Endothelial cell (in vitro differentiated cells): Measurements from ENCODE around the gene CTNNA3. TPM values are rescaled to one million over a fixed set of nuclear protein-coding genes. Genes with fewer than 3 reads are reported as not detected.
A peak's percentile ranks its signal among the peaks of the same experiment; 100 is the strongest.

Experiments
- DNase-seq: peaks from one replicate; pipeline ENCODE4 v3.0.0; 2021; ENCODE audit warnings: low spot score
- H3K27ac Mint-ChIP-seq: one replicate; pipeline ENCODE4 v1.8.0; 2021; ENCODE audit warnings: mixed read lengths, inconsistent platforms; ENCODE audit not compliant: unreplicated experiment
- H3K27me3 Mint-ChIP-seq: one replicate; pipeline ENCODE4 v1.8.0; 2021; ENCODE audit warnings: mild to moderate bottlenecking, moderate library complexity, mixed read lengths, inconsistent platforms; ENCODE audit not compliant: unreplicated experiment
- H3K36me3 Mint-ChIP-seq: one replicate; pipeline ENCODE4 v1.8.0; 2021; ENCODE audit warnings: mild to moderate bottlenecking, low read depth, mixed read lengths, inconsistent platforms; ENCODE audit not compliant: unreplicated experiment
- H3K4me1 Mint-ChIP-seq: one replicate; pipeline ENCODE4 v1.8.0; 2021; ENCODE audit warnings: mild to moderate bottlenecking, mixed read lengths, inconsistent platforms; ENCODE audit not compliant: unreplicated experiment
- H3K4me3 Mint-ChIP-seq: one replicate; pipeline ENCODE4 v1.8.0; 2021; ENCODE audit warnings: mild to moderate bottlenecking, mixed read lengths, inconsistent platforms; ENCODE audit not compliant: unreplicated experiment
- H3K9me3 Mint-ChIP-seq: one replicate; pipeline ENCODE4 v1.8.0; 2021; ENCODE audit warnings: mixed read lengths, inconsistent platforms; ENCODE audit not compliant: unreplicated experiment
- total RNA-seq: library from RNA; stranded (reverse); fragmentation: NEBNext Ultra II Directional; extraction: Animal tissue kit (Norgen Biotek cat#: 25700); gene quantifications from one replicate; pipeline ENCODE4 v1.2.1, GENCODE V29; 2021; ENCODE audit not compliant: unreplicated experiment
- TF ChIP-seq, protein P1 (sequence below): fragments of 200-600 bp; sonication (generic); IDR thresholded peaks from one replicate; pipeline ENCODE4 v1.5.0; 2021; ENCODE audit warnings: antibody characterized with exemption; ENCODE audit not compliant: unreplicated experiment

Gene CTNNA3
- total RNA-seq, 1 donor from 2014 or later: 2.3 TPM

DNA sequence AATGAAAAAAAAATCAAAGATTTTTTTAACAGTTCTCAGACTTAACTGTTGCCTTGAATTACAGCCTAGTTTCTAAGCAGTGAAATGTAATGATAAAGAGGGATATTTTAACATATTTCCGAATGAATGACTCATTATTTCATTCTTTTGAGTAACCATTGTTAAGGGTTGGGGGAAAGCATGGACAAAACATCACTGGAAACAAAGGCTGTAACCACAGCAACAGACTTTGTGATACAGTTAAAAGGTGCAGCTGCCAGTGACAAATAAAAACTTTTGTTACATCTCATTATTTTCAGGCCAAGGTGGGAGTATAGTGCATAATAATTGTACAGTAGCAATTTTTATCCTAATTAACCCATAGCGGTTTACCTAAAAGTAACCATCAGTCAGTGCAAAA is 597.5 kb downstream of the CTNNA3 start:
- no peak for DNase-seq
- no peaks in the 10 kb centered on the region for H3K27me3 Mint-ChIP-seq
- TF ChIP-seq, protein P1, sequence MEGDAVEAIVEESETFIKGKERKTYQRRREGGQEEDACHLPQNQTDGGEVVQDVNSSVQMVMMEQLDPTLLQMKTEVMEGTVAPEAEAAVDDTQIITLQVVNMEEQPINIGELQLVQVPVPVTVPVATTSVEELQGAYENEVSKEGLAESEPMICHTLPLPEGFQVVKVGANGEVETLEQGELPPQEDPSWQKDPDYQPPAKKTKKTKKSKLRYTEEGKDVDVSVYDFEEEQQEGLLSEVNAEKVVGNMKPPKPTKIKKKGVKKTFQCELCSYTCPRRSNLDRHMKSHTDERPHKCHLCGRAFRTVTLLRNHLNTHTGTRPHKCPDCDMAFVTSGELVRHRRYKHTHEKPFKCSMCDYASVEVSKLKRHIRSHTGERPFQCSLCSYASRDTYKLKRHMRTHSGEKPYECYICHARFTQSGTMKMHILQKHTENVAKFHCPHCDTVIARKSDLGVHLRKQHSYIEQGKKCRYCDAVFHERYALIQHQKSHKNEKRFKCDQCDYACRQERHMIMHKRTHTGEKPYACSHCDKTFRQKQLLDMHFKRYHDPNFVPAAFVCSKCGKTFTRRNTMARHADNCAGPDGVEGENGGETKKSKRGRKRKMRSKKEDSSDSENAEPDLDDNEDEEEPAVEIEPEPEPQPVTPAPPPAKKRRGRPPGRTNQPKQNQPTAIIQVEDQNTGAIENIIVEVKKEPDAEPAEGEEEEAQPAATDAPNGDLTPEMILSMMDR: no peak
- no peaks in the 10 kb centered on the region for H3K4me1 Mint-ChIP-seq
- no peak overlapping the region for H3K4me3 Mint-ChIP-seq
- H3K9me3 Mint-ChIP-seq: no peaks in the 10 kb centered on the region
- H3K27ac Mint-ChIP-seq: peak overlapping the region; percentile 80
- H3K36me3 Mint-ChIP-seq: no peaks in the 10 kb centered on the region

DNA sequence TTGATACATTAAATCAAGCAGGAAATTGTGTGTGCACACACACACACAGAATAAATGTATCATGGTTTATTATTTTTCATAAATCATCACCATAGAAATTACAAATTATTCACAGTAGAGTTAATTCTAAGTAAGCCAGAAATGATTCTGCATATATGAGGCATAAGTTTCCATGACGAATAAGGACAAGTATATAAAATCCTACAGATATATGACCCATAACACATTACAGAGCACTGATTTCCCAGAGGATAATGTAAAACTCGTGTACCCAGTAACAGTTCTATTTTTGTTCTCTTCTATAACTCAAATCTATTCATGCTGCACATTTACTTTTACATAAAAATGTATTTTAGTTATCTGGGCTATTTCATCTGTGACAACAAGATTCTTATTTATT is 600.5 kb downstream of the CTNNA3 start:
- no peaks in the 10 kb centered on the region for H3K36me3 Mint-ChIP-seq
- no peak for DNase-seq
- no peaks in the 10 kb centered on the region for H3K27me3 Mint-ChIP-seq
- no peaks in the 10 kb centered on the region for H3K9me3 Mint-ChIP-seq
- H3K4me3 Mint-ChIP-seq: no peak overlapping the region
- H3K4me1 Mint-ChIP-seq: no peaks in the 10 kb centered on the region
- H3K27ac Mint-ChIP-seq: no peak overlapping the region
- TF ChIP-seq, protein P1: no peak

DNA sequence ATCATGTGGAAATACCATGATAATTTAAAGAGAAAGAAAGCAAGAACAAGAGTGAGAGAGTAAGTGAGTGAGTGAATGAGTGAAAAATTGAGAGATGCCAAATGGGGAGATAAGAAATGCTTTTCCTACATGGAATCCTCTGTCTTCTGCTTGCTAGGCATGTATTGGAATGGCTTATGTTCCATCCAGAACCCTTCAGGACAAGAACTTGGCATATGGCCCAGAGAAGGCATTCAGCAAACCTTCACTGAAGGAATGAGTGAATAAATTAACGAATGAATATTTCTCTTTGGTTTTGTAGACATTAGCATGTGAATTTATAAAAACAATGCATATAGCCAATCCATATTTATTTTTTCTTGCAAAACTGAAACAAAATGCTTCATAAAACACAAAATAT is 608.0 kb downstream of the CTNNA3 start:
- Mint-ChIP-seq H3K4me1 (no peaks in the 10 kb centered on the region), H3K36me3 (no peaks in the 10 kb centered on the region), H3K9me3 (no peaks in the 10 kb centered on the region), H3K27ac (no peak overlapping the region), H3K27me3 (no peaks in the 10 kb centered on the region), H3K4me3 (no peak overlapping the region)
- DNase-seq: no peak
- TF ChIP-seq, protein P1: no peak

DNA sequence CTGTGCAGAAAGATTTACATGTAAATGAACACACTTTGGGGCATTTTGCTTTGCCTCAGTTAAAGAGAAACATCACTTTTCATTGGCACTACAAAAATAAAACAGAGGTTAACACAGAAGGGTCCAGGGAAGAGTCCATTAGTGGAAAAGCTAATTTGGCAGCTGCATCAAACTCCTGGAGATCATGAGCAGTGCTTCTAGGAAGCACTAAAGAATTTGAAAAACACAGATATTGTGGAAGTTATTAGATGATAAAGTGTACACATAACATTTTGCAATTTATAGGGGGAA is 608.9 kb downstream of the CTNNA3 start:
- Mint-ChIP-seq H3K4me3 (no peak overlapping the region), H3K36me3 (no peaks in the 10 kb centered on the region), H3K27me3 (no peaks in the 10 kb centered on the region), H3K4me1 (no peaks in the 10 kb centered on the region), H3K9me3 (no peaks in the 10 kb centered on the region), H3K27ac (no peak overlapping the region)
- DNase-seq: no peak
- TF ChIP-seq, protein P1: no peak

DNA sequence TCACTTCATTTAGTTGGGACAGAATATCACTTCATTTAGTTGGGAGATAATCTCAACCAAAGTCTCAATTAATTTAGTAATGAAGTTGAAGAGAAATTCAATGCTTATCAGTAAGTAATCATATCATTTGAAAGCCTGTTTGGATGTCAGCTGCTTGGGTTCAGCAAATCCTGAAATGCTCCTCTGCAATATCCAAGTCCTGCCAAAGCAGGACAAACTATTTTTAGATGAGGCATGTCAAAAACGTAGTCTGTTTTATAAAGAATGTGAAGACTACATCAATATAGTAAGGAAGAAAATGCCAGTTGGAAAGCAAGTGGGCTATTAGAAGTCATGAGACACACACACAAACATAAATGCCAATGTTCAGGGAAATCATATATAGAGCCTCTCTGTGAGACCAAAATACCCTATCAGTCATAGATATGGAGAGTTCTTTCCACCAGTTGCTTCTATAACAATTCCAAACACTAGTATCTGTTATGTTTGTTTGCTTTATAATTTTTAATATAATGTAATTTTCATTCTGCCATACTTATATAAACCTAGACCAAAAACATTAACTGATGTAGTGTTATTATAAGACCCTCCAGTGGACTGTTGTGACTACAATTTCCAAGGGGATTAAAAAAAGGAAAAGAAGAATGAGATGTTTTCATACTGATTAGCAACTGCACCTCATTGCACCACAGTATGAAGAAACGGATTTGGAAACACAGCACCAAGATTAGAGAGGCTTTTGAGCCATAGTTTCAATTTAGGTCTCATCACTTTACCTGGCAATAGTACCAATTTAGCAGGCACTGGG is 609.5 kb downstream of the CTNNA3 start:
- Mint-ChIP-seq H3K9me3 (no peaks in the 10 kb centered on the region), H3K36me3 (no peaks in the 10 kb centered on the region), H3K4me1 (no peaks in the 10 kb centered on the region), H3K27ac (no peak overlapping the region), H3K4me3 (no peak overlapping the region), H3K27me3 (no peaks in the 10 kb centered on the region)
- no peak for DNase-seq
- TF ChIP-seq, protein P1: no peak
